GM18873 (cell line): ENCODE results near the gene ZPR1.
"Not testable (repeated sequence)": the region's sequence is repeated elsewhere in the genome, so short reads cannot be mapped to it uniquely, and the experiment has no call there.

Experiments
- ATAC-seq: cut with Tn5 transposase; IDR thresholded peaks from one replicate; pipeline ENCODE4 v1.9.1; 2021; ENCODE audit warnings: mild to moderate bottlenecking, moderate library complexity, moderate number of reproducible peaks; ENCODE audit not compliant: unreplicated experiment, low FRiP score

ZPR1 gene

DNA sequence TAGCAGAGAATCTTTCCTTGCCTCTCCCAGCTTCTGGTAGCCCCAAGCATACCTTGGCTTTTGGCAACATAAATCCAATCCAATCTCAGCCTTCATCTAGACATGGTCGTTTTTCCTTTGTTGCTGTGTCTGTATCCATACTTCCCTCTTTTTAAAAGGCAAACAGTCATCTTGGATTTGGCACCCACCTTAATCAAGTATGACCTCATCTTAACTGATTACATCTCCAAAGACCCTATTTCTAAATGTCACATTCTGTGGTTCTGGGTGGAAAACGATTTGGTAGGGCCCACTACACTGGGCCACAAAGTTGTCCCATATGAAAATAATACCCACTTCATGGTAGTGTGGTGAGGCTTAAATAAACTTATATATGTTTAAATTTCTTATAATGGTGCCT is 15.9 kb downstream of the ZPR1 start:
- no peak for ATAC-seq

DNA sequence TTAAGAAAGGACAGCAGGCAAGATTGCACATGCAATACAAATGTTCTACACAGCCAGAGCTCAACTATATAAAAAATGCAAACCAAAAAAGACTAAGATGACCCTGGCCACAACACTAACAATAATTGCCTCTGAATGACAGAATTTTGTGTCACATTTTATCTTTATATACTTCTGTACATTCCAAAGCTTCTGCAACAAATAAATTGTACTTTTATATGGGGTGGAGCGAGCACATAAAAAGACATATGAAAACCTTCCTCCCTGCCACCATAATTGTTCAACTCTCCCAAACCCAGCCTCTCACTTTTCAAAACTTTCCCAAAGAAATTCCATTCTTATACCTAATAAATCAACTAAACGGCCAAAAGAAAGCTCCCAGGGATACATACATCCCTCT is 25.7 kb downstream of the ZPR1 start:
- ATAC-seq, result no peak

DNA sequence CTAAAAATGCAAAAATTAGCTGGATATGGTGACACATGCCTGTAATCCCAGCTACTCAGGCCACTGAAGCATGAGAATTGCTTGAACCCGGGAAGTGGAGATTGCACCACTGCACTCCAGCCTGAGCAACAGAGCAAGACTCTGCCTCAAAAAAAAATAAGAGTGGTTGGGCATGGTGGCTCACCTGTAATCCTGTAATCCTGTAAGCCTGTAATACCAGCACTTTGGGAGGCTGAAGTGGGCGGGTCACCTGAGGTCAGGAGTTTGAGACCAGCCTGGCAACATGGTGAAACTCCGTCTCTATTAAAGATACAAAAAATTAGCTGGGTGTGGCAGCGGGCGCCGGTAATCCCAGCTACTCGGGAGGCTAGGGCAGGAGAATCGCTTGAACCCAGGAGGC is 31.8 kb downstream of the ZPR1 start:
- ATAC-seq, result not testable (repeated sequence)

DNA sequence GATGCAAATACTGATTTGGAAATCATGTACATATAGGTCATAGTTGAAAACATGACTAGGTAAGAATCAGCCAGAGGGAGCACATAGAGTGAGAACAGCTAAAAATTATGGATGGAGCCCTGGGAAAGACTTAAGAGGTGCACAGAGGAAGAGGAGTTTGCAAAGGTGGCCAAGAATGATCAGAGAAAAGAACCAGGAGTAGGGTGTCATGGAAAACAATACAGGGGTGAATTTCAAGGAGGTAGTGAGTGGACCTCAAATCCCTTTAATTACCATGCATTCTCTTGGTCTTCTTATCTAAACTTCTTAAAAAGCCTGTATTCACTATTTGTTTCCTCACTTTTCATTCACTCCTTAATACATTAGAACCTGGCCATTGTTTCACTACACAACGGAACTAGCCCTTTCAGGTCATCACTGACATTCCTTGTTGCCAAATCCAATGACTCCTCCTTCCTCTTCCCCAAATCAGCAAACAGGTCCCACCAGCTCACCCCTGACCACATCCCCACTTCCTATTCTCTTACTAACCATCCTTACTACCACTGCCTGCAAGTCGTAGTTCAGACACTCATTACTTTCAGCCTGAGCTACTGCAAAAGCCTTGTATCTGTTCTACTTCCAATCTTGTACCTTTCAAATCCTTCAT is 37.6 kb downstream of the ZPR1 start:
- ATAC-seq, result no peak

DNA sequence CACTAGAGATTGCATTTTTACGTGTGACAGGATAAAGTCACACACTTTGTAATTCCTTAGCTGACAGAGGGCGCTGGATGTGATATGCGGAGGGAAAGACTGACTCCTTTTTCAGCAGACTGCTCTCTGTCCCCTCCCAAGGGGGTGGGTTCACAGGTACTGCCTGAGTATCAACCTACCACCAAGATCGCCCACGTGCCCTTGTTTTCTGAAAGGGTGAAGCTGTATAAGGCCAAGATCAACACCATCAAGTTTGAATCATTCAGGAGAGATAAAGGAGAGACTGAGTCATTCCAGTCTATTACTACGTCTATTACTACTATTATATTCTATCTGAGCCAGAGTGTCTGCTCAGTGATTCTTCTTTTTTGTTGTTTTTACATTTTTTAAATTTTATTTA is 45.7 kb downstream of the ZPR1 start:
- no peak for ATAC-seq

DNA sequence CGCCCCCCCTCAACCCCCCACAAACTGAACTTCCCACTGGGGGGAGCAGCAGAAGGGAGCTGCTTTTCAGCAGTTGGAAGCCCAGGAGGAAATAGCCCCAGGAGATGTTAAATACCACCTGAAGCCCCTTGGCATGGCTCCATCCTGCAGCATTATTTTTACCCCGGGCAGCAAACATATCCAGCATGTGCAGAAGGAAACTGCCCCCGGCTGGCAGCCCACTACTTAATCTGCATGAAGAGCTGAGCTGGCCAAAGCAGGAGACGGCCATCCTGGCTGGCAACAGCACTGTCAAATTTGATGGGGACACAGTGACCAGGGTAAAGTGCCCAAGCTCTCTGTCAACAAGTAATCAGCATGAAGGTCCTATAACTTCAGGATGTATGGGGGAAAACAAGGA is 47.1 kb downstream of the ZPR1 start:
- ATAC-seq, result no peak

DNA sequence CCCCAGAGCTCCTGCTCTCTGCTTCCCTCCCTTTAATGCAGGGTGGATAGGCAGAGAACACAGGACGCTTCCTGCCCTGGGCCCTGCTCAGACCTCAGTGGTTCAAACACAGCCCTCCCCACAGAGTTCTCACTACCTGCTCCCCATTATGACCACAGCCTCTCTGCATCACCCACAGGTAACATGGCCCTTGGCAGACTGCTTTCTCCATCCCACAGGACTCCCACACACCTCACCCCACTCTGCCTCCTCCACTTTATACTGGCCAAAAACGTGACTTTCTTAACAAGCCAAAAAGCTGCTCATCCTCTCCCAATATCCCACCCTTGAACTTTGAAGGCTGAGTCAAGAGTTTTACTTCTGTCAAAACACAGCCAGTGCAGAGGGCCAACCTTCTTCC is 48.8 kb downstream of the ZPR1 start:
- no peak for ATAC-seq

DNA sequence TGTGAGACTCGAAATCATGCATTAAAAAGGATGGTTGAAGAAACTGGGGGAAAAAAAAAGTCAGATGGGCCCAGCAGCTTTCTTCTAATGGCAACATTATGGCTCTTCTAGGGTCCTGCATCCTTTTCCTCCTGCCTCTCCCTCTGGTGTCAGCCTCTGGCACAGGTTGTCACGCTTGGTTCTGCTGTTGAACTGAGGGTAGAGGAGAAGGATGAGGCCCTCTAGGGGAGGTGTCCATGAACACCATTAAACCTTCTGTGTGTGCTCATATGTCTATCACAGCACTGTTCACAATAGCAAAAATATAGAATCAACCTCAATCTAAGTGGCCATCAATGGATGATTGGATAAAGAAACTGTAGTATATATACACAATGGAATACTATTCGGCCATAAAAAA is 51.1 kb downstream of the ZPR1 start:
- no peak for ATAC-seq

DNA sequence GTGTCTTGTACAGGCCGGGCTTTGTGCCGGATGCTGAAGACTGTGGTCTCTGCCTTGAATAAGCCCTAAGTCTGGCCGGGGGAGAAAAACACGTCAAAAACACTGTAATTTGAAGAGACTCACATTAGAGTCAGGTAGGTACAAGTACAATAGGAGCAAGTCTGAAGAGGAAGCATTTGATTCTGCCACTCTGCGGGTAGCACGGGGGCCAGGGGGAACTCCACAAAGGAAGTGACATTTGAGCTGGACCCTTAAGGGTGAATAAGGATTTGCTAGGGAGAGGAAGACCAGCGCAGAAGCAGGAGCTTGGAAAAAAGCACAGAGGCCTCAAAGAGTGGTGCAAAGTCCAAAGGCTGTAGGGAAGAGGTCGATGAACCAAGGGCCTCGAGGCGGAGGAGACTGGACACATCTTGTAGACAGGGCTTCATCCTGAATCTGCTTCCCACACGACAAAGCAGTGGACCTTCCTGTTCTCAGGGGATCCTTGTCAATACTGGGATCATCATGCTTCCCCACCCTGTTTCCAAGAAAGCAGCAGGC is 53.8 kb downstream of the ZPR1 start:
- no peak for ATAC-seq

DNA sequence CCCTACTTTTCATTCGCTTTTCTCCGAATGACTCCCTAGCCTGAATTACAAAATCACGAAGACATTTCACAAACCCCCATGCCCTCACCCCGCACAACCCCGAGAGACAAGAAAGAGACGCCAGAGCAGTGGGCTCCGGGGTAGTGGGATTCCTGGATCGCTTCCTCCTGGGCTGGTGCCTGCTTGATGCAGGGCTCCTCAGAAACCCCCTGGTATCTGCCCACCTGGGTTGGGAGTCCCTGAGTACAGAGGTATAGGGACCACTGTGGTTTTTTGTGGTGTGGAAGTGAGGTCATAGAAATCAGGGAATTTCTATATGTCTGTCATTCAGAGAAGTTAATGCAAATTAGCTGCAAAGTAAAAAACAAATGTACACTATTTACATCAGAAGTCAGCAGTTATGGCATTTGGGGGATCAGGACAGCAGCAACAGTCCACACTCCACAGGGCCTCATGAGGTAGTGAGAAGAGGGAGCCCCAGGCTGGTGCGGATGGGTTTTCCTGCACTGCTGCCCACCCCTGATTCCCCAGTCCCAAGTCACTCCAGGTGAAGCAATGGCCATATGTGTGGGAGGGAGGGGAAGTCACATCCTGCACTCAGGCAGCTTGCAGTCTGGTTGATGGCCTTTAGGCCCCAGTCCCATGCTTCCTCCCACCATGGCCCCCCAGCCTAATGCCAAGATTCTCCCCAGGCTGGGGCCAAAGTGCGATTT is 54.6 kb downstream of the ZPR1 start:
- peak; percentile 34 for ATAC-seq

DNA sequence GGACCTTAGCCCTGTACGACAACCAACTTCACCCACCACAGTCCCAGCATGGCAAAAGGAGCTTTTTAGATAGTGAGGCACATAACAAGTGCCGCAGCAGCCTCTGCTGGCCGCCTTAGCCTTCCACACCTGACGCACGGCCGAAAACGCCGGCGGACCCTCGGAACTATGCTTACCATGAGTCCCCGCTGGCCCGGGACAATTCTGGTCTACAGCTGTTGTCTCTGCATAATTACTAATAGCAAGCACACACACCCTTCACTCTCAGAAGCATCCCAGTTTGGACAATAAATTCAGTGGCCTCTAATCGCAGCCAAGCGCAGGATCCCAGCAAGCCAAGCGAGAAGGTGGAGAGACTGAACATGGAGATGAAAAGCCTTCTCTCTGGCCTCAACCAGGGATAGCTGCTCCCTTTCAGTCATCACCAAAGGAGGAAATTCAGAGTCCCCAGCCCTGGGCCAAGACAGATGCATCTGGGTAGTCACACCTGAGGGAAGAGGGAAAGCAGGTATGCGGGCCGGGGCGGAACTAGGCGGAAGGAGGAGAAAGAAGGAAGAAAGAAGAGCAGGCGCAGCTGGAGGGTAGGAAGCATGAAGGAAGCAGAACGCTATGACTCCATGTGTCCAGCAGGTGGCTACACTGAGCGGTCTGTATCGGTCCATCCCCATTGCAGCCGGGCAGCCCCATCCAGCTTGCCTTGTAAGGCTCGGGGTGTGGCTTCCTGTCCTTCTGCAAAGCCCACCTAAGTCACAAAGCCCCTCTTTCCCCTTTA is 55.4 kb downstream of the ZPR1 start:
- ATAC-seq, result peak; percentile 64

DNA sequence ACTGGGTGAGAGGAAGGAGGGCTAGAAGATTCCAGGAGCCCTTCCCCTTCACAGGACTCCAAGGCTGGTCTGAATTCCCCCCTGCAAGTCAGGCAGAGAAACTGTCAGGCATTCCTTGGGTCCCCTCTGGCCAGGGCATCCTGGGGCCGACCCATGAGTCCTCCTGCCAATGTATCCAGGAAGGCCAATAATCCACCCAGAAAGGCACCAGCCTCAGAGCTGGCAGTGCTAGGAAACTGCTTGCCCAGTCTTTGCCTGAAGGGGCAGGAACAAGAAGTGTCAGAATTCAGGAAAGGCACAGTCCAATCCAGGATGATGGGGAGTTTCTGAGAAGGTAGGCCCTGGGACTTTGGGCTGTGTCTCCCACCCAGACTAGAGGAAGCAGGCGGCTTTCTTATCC is 56.0 kb downstream of the ZPR1 start:
- ATAC-seq, result no peak

DNA sequence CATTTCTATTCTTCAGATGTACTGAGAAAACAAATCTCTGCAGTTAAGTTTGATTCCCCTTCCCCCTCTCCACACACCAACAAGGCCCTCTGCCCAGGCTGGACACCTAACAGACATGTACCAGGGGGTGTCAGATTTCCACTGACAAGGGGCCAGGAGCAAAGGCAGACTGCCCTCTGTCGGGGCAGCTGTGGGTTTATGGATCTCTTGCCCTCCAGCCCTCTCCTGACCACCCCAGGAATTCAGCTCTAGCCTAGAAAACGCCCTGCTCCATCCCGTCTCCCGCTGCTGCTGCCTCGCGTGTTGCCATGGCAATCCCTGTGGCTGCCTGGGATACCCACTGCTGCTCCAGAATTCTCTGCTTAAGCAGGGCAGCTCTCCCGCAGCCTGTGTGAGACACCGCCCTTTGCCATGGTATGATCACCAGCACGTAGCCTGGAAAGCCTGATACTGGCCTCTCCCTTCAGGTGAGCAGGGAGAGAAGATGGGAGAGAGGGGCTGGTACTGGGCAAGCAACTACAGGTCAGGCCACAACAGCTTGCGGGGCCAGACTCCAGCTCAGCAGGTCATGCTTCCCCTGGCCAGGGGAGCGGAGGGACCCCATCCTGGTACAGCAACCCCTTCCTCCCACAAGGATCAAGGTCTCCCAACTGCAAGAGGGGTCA is 56.6 kb downstream of the ZPR1 start:
- ATAC-seq, result no peak

DNA sequence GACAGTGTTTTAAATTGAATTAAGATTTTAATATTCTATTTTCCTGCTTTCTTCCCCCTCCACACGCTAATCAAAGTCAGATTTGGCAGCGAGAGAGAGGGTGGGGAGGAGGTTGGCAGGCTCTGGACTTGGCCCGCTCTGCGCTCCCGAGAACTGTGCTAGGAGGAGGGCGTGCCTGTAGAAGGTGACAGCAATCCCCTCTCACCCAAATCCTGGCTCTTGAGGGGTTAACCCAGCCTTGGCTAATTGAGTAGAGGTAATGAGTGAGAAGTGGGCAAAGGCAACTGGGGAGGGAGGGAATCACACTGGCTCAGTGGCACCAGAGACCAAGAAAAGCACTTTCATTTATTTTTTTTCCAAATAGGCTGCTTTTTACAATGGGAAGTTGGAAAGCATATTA is 57.2 kb downstream of the ZPR1 start:
- ATAC-seq, result no peak

DNA sequence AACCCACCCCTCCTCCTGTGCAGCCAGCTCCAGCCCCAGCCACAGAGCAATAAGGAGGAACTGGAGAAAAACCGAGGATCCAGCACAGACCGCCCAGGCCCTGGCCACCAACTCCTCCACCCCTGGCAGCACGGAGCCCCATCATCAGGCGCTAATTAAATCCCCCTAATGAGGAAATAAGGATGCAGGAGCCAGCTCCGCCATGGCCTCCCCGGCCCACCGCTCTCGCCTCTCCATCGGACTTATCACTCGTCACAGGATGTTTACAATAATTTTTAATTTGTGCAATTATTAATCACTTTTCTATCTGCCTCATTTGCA is 57.6 kb downstream of the ZPR1 start:
- no peak for ATAC-seq

DNA sequence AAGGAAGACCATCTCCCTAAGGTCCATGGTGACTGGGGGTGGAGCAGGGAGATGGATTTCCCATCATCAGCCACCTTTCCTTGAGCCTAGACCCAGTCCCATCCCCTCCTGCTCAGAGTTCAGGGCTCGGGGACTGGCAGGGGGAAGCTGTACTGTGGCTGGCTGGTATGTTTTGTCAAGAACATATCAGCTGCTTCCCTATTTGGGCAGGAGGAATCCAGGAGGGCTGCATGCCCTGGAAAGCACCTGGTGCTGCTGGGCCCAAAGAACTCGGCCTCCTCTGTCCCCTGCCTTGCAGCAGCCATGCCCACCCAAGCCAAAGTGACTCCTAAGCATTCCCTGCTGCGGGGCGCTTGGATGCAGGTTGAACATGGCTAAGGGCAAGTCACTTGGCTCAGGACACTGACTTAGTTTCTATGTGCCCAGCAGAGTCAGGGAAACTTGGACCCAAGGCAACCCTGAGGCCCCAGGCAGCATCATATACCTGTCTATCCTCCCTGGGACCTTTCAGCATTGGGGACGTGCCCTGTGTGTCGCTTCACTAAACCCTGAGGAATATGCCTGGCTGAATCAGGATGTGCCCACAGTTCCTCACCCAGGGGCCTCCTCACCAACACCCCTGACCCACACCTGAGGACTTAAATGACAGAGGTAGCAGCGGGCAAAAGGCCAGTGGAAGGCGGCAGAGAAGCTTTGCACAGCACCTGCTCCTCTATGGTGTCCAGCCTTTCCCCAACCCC is 58.2 kb downstream of the ZPR1 start:
- no peak for ATAC-seq

DNA sequence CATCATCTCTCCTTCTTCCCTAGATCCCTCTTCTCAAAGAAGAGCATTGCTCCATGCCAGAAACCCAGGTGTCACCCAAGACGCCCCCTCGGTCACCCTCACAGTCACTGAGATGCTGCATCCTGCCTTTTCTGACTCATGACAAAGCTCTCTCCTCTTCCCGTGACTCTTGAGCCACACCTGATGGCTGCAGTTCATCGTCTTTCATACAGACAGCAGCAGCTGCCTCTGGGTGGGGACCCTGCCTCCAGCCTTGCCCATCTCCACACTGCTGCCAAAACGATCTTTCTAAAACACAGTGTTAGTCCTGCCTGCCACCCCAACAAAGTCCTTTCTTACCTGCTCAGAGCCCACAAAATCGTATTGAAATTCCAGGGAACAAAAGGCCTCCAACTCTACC is 59.8 kb downstream of the ZPR1 start:
- ATAC-seq, result no peak

DNA sequence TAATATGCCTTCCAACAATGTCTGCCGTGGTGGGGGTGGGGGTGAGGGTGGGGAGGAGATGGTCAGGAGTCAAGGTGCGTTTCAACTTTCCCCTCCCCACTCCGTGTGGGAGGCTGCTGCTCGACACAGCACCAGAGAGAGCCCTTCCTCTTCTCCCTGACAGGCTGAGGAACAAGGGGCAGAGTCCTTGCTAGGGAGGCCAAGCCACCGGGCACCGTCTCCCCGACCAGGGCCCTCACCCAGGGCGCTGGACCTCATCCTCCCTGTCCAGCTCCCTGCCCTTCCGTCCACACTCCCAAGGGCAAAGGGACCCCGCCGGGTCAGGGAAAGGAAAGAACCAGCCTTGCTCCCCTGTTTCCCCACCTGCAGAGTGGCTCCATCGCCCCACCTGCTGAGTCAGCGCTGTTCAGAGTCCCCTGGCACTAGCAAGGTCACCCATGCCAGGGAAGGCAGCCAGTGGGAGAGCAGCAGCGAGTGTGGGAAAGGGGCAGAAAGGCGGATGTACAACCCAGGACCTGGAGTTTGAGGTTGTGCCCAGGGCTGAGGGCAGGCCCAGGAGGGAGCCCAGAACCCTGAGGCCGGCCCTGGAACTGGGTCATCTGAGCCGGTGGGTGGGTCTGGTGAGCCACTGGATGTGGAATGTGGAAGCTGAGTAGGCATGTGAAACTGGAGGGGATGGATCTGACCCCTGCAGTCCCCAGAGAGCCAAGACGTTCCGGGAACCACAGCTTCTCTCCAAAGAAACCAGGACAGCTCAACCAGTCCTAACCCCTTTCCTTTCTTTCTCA is 62.2 kb downstream of the ZPR1 start:
- no peak for ATAC-seq

DNA sequence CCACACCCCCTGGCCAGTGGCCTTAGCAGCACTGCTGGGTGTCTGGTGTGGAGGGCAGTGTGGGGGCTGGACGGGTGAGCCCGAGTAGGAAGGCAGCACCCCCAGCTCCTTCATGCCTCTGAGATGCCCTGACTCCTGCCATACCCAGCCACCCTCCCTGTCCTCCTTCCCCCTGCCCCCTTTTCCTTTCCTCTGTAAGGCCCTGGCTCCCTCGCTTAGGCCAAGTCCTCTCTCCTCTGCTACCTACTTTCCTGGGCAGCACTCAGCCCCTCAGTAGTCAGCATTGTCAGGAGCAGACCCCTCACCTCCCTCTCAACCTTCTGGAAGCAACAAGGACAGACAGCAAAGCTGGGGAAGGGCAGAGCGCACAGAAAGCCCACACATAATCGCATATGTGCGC is 63.0 kb downstream of the ZPR1 start:
- ATAC-seq, result no peak
